A673 (cell line): ENCODE results near the gene TTC7B.

Experiments used
- CTCF ChIP-seq: fragments of 300-800, 200-600 bp; sonication (generic); conservative IDR thresholded peaks from 2 replicates; pipeline ENCODE4 v1.5.1; 2017; ENCODE audit warnings: low read depth, mild to moderate bottlenecking, antibody characterized with exemption, low read length, moderate library complexity, mixed read lengths
- EZH2 ChIP-seq: fragments of 200-600 bp; sonication (generic); IDR thresholded peaks from 2 replicates; pipeline ENCODE4 v1.6.1; 2017; ENCODE audit warnings: borderline replicate concordance, low read depth, mild to moderate bottlenecking, mixed read lengths, antibody characterized with exemption, low read length; ENCODE audit not compliant: poor library complexity, severe bottlenecking

GRCh38 chr14:90818715-90819114 lies 2.5 kb upstream of the TTC7B start:
- TF ChIP-seq EZH2 (no peak), CTCF (no peak)
